Measurements from ENCODE around the gene IQCE. TPM values are rescaled to one million over a fixed set of nuclear protein-coding genes. Genes with fewer than 3 reads are reported as not detected.

The IQCE gene
- total RNA-seq, 4 donors from 2014 or later = 16.8 to 46.9 (median 26.9) TPM

GRCh38 chr7:2518737-2519118 is 40.1 kb upstream of the IQCE start:
- Histone ChIP-seq H3K4me3 (peak overlapping the region; percentile 43 to 63 (median 54)), H3K27me3 (peaks cover 0 to 20% of the 10 kb centered on the region in 2 donors), H3K27ac (peak overlapping the region in 3 of 4 donors; percentile 47 to 75 (median 75)), H3K4me1 (peaks cover 0 to 62% (median 47%) of the 10 kb centered on the region in 4 donors), H3K36me3 (no peaks in the 10 kb centered on the region), H3K9me3 (no peaks in the 10 kb centered on the region)
- DNase-seq (ENCODE audit: low spot score in 2 of 2) = no peak
- 10 to 20% methylated on average over 23 to 28 of the region's 41 CpGs for WGBS, 2 donors
- TF ChIP-seq CTCF (IDR thresholded peaks at IDR 0.05) (no peak), POLR2A (IDR thresholded peaks at IDR 0.05) (no peak), EP300 (IDR thresholded peaks at IDR 0.05) (no peak)

- H3K4me1 ChIP-seq = peaks cover 0 to 68% (median 53%) of the 10 kb centered on the region in 4 donors
- peaks cover 0 to 20% of the 10 kb centered on the region in 2 donors for H3K27me3 ChIP-seq
- DNase-seq (ENCODE audit: low spot score in 2 of 2) = peak; percentile 73 to 76
- WGBS, 2 donors = 3% methylated on average over 19 to 48 of the region's 95 CpGs
- TF ChIP-seq POLR2A (IDR thresholded peaks at IDR 0.05) (peak; percentile 84 to 92), CTCF (IDR thresholded peaks at IDR 0.05) (peak in 1 of 5 experiments; percentile 43), EP300 (IDR thresholded peaks at IDR 0.05) (peak in 1 of 2 donors; percentile 92)
- no peaks in the 10 kb centered on the region for H3K36me3 ChIP-seq
- H3K4me3 ChIP-seq = peak within 1 kb of the TSS; percentile 43 to 63 (median 54)
- no peaks in the 10 kb centered on the region for H3K9me3 ChIP-seq
- H3K27ac ChIP-seq = peak within 1 kb of the TSS in 3 of 4 donors; percentile 52 to 75 (median 75)
Observed at GRCh38 chr7:2519119-2519930, 39.5 kb upstream of the IQCE start, which contains the start of gene LFNG. LFNG (plus strand) TSS chr7:2519774; CDS start chr7:2519862, 88 bp downstream.

GRCh38 chr7:2520131-2520760 is 38.5 kb upstream of the IQCE start:
- Histone ChIP-seq H3K27me3 (peaks cover 0 to 22% of the 10 kb centered on the region in 2 donors), H3K4me1 (peaks cover 0 to 77% (median 63%) of the 10 kb centered on the region in 4 donors), H3K9me3 (no peaks in the 10 kb centered on the region), H3K36me3 (peaks cover 0 to 1% (median 0%) of the 10 kb centered on the region in 3 donors), H3K27ac (peak overlapping the region in 2 of 4 donors; percentile 52 to 65), H3K4me3 (peak overlapping the region; percentile 43 to 63 (median 52))
- DNase-seq (ENCODE audit: low spot score in 2 of 2) = no peak
- TF ChIP-seq POLR2A (IDR thresholded peaks at IDR 0.05) (no peak), CTCF (IDR thresholded peaks at IDR 0.05) (peak in 2 of 5 experiments; percentile 13 to 37), EP300 (IDR thresholded peaks at IDR 0.05) (no peak)
- 4 to 13% methylated on average over 9 to 30 of the region's 37 CpGs for whole genome bisulfite sequencing, 2 donors

- Histone ChIP-seq H3K9me3 (no peaks in the 10 kb centered on the region), H3K27me3 (peaks cover 0 to 27% of the 10 kb centered on the region in 2 donors), H3K27ac (peak overlapping the region in 2 of 4 donors; percentile 65 to 71), H3K36me3 (peaks cover 0 to 7% (median 0%) of the 10 kb centered on the region in 3 donors), H3K4me3 (peak overlapping the region; percentile 43 to 63 (median 52)), H3K4me1 (peaks cover 0 to 83% (median 67%) of the 10 kb centered on the region in 4 donors)
- no peak for DNase-seq (ENCODE audit: low spot score in 2 of 2)
- TF ChIP-seq CTCF (IDR thresholded peaks at IDR 0.05) (no peak), EP300 (IDR thresholded peaks at IDR 0.05) (no peak), POLR2A (IDR thresholded peaks at IDR 0.05) (no peak)
- 26 to 36% methylated on average over 11 to 12 of the region's 12 CpGs for WGBS, 2 donors
Observed at GRCh38 chr7:2520761-2521290, 38.0 kb upstream of the IQCE start.
